Measurements from ENCODE around the gene LYRM4.

- no peak for TF ChIP-seq MTA1 (IDR thresholded peaks at IDR 0.05; ENCODE audit: borderline replicate concordance)
- TF ChIP-seq ZC3H11A (IDR thresholded peaks at IDR 0.05; ENCODE audit: low read depth, low read length), result no peak
- TF ChIP-seq MAFK (IDR thresholded peaks at IDR 0.05; ENCODE audit: low read length), result no peak
These were observed 54.6 kb downstream of the LYRM4 start for GRCh38 chr6:5205877-5206850.

Data from K562 (cell line).